HG03460 (cell line): Measurements from ENCODE around the gene EHBP1.

Experiments
- ATAC-seq: cut with Tn5 transposase; IDR thresholded peaks from one replicate; pipeline ENCODE4 v1.9.1; 2021; ENCODE audit not compliant: unreplicated experiment

The EHBP1 gene

DNA sequence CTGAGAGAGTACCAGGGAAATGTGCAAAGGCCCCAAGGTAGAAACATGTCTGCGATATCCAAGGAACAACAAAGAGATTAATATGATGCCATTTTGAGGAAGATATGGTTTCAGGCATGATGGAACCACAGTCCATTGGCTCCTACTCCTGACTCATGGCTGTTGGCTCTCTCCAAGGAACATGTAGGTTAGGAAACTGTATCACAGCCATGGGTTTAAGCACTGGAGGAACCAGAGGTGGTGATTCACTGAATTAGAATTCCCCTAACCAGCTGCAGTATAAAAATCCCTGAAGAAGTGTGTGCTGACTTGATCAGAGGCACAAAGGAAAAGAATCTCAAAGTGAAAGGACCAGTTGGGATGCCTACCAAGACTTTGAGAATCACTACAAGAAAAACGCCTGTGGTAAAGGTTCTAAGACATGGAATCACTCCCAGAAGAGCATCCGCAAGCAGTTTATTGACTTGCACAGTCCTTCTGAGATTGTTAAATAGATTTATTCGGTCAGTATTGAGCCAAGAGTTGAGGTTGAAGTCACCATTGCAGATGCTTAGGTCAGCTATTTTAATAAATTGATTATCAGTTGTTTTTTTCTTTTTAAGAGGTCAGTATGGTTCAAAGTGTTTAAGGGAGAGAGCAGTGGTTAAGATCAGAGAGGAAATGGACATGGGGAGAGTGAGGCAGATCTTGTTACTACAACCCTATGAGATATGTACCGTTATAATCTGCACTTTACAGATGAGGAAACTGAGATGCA lies 234.4 kb downstream of the EHBP1 start:
- no peak for ATAC-seq

DNA sequence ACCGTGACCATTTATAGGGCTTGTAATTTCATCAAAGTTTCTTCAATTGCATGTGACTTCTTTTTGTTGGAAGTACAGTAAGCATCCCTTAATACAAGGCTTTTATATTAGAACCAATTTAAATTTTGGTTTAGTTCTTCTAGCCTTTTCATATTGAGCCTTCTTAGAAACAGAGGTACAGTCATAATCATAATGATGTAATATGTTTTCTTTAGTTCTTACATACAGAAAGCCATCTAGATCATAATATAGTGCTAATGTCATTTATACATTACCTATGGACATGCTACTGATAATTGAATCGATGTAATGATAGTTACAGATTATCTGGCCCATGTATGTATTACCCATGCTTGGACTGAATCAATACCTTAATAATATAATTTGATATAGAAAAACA lies 235.2 kb downstream of the EHBP1 start:
- ATAC-seq: no peak

DNA sequence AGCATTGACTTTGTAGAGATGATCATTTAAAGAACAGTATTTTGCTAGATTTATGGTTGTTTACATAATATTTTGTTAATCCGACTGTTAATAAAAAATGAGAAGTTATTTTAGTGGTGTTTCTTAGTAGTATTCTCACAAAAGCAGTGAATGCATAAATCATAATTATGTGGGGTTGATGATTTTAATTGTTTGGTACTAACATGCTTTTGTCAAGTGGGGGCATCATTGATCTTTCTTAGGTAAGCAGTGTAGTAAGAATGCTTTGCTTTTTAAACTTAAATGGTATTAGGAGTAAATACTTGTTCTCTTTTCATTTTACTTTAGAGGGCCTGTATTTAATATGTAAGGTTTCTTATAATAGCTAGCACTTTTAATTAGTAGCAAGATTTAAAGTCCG lies 235.9 kb downstream of the EHBP1 start:
- no peak for ATAC-seq

DNA sequence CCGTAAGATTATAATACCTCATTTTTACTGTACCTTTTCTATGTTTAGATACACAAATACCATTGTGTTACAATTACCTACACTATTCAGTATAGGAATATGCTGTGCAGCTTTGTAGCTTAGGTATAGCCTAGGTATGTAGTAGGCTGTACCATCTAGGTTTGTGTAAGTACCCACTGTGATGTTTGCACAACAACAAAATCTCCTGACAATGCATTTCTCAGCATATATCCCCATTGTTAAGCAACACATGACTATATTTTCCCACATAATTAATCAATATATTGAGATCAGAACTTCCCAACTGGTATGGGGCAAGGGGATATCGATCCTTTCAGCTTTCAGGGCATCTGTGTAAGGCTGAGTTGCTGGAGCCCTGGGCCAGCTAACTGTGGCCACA lies 238.8 kb downstream of the EHBP1 start:
- no peak for ATAC-seq

DNA sequence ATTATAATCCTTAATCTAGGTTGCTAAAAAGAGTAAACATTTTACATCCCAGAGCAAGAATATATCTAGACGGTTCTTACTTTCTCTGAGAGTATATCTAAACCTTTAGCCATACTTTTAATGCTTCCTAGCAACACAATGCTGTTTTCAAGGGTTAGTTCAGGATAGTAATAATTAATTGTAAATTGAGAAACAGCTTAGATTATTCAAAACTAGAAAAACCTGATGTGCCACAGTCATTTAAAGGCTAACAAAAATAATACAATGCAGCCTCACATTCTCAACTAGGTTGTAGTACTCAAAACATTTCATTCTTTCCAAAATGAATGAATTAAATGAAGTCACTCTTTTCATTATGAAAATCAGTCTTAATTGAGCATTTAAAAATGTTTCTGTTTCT lies 241.9 kb downstream of the EHBP1 start:
- no peak for ATAC-seq

DNA sequence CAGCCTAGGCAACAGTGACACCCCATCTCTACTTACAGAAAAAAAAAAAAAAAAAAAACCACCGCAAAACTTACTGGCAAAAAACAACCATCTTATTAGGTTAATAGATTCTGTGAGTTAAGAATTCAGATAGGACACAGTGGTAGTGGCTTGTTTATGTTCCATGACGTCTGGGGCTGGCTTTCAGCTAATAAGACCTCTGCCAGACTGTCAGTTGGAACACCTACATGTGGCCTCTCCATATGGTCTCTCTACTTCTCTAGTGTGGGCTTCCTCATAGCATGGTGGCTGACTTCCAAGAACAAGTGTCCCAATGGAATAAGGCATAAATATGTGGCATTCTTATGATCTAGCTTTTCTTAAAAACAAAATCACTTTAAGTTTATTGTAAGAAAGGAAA lies 251.1 kb downstream of the EHBP1 start:
- ATAC-seq: no peak

DNA sequence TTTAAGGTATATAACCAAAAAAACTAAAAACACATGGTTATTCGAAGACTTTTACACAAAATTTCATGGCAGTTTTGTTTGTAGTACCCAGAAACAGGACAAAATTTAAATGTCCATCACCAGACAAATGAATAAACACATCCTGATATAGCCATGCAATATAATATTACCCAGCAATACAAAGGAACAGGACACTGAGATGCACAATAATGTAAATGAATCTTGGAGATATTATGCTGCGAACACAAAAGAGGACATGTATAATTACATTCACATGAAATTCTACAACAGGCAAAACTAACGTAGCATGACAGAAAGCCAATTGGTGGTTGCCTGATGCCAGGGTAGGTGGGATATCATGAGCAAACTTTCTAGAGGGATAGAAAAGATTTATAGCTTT lies 252.7 kb downstream of the EHBP1 start:
- no peak for ATAC-seq

DNA sequence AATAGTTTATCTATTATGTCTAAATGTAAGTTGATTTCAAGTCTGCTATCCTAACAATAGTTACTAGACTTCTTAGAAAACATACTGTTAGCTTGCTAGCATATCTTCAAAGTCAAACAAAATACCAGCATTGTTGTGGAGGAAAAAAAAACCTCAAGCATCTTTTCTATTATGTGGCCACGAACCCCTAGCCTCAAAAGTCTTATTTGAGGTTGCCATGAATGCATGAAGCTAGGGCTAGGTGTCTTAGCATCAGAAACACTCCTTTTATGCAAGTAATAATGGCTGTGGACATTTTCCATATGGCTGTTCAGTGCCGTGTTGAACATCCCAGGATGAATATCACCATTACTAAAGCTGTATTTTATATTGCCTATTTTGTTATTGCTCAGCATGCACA lies 258.5 kb downstream of the EHBP1 start:
- ATAC-seq: no peak

DNA sequence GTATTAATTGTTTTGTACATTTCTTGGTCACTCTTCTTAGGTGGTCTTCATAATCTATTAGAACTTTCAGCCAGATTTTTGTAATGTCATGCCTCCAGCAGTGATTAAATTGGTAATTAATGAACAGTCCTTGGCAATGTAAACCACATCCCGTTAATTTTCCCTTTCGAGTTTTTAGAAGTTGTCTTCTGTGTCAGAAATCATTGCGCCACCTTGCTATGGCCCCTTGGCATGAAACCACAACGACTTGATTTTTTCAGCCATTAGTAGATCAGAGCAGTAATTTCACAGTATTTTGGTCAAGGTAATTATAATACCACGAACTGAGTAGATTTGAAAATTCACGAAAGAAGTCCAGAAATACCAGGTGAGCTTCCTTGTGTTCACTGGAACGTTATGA lies 259.2 kb downstream of the EHBP1 start:
- ATAC-seq: no peak

DNA sequence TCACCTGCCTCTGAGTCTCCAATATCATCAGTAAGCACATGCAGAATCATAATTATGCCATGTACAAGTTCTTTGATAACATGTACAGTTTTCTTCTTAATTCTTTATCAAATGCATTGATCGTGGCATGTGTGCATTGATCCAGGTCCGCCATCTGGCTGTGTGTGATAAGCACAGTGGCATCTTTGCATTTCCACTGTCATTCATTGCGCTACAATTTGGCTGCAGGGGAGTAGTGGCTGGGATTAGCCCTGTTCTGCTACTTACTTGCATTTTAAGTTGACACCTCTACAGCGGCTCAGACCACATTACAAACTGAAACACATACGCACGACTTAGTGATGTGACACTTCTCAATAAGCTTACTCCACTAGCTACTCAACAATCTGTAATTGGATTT lies 261.5 kb downstream of the EHBP1 start:
- no peak for ATAC-seq

DNA sequence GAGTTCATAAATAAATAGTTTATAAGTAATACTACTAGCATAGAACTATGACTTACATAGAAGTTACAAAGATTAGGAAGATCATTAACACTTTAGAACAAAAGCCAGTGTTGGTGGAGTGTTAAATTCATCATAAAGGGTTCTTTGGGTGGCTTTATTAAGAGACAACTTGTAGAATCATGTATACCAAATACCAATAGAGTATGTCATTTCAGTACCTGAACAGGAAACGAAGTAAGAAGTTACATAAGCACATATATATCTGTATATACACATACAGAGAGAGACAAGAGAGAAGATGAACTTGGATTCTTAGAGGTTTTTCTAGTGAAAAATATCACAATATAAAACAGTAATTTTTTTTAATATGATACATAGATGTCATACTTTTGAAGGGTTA lies 262.7 kb downstream of the EHBP1 start:
- no peak for ATAC-seq

DNA sequence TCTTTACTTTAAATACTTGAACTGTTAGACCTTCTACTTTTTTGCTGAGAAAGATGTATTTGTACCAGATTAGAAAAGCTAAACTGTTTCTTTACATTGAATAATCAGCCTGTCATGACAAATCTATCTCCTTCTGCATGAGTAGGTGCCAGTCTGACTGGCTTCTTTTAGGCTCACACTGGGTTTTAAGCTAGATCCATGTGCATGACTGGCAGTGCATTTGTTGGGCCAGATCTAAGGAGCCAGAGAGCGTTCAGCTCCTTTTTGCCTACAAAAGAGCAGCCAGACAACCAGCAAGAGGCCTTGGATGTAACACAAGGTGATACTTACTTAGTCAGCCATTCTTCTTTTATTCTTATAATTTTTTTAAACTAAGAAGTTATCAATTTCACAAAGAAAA lies 263.2 kb downstream of the EHBP1 start:
- ATAC-seq: no peak

DNA sequence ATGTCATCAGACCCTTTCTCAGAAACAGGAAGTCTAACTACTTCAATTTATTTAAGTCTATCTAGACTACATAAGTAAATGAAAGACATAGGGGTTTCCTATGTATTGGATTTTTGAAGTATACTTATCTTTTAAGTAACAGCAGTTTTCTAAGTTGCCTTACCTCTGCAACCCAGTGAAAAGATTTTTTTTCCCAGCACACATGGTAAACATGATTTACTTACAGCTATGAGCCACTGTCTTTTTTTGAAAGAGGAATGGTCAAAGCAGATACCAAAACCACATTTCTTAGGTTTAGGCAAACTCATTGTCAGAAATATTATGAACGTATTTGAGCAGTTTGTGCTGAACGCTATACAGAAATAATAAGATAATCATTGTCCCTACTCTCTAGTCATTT lies 266.4 kb downstream of the EHBP1 start:
- no peak for ATAC-seq

DNA sequence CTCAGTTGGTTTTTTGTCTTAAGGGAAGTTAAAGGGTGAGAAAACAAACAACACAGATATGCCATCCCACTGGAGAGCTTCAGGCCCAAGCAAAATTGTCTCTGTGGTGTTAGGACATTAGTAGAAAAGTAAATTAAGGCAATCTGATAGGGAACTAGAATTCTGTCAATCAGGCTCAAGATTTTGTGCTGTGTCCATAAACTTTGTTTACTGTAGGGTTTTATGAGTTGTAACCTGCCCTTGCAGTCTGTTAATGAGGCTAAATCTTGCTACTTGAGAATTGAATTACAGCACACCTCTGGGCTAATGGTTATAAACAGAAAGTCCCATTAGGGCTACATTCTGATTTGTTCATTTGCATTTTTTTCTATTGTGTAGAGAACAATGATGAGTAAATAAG lies 267.1 kb downstream of the EHBP1 start:
- ATAC-seq: no peak

DNA sequence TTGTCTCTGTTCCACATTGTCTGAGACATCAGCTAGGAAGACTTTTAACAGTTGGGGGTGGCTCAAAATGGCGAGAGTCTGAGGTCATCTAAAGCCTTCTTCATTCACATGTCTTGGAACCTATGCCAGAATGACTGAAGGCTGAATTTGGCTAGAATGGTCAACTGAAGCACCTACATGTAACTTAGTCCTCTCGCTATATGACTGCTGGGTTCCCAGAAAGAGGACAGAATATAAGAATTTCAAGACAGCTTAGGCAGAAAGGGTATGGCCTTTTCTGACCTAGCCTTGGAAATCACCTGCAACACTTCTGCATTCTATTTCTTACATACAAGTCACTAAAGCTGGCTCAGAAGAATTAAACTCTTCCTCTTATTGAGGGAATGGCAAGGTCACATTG lies 269.5 kb downstream of the EHBP1 start:
- no peak for ATAC-seq

DNA sequence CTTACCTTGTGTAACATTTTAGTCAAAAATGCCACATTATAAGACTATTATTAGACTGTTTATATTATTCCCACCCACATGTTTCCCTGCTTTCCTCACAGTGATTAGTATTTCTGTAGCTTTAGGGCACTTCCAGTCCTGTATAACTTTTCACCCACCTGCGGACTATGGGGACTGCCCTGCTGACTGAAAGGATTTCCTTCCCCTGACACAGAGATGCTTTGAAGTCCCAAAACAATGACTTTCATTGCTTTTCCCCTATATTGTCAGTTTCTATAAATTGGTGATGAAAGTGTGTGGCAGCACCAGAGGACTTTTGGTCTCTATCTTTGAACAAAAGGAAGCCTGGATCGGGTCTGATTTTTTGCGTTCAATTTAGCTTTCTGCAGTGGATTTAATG lies 286.1 kb downstream of the EHBP1 start:
- ATAC-seq: no peak

DNA sequence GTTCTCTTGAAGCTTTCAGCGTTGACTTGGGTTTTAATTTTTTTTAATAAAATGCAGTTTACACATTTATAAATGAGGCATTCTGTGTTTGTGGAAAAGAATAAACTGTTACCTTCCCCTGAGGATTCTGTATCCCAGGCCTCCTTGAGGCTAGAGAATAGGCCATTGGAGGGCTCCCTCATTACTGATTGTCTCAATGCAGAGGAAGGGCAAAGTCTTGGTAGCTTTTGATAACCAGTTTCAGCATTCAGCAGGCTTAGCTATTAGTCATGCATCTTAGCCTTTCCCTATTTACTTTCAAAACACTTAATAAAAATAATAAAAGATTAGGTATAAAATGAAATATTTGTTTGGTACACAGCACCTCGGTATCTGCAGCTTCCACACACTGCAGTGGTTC lies 287.0 kb downstream of the EHBP1 start:
- ATAC-seq: no peak

DNA sequence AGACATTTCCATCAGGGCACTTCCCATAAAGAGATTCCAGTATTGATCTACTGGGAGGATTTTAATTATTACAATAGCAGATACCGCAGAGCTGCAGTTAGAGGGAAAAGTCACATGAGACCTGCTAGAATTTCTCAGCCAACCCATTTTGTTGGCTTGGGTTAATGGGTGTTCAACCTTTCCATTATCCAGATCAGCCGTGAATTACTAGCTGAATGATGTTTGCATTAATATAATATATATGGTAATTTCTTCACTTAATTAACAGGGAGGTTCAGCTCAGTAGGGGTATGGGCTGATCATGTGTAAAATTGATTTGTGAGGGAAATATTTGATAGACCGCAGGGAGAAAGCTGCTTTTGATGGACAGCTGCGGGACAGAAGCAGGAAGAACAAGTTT lies 288.7 kb downstream of the EHBP1 start:
- no peak for ATAC-seq

DNA sequence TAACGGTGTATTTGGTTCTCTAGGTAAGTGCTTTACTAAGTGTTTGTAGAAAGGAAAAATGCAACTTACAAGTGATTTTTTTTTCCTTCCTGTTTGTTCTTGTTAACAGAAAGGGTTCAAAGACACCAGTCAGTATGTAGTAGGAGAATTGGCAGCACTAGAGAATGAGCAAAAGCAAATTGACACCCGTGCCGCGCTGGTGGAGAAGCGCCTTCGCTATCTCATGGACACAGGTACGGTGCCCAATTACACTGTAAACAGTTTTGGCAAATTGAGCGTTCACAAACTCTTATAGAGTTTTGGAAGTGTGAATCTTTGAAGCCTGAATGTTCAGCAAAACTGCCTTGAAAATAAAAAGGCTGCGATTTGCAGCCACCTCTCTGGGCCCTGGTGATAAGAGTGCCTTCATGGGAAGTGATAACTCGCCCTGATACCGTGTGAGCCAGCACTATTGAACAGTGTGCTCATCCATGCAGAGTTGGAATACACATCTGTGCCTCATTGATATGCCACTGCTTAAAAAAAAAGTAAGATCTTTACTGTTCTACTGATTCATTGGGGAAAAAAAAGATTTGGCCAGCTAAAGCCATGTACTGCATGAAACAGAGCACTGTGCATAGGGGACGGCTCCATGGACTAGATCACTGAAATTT lies 291.1 kb downstream of the EHBP1 start:
- no peak for ATAC-seq

DNA sequence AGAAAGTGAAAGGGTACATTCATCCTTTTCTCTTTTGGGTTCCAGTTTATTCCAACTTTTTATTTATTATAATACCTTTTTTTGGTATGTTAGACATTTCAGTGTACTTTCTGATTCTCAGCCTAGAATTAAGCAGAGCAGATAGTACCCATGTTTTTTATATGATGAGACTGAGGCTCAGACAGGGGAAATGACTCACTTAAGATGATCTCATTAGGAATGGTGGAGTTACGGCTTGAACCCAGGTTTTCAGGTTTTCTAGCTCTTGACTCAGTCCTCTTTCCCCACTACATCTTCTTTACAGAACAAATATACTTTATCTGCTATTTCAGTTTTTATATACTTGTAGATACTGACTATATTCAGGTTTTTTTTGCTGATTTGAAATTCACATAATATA lies 293.4 kb downstream of the EHBP1 start:
- no peak for ATAC-seq

DNA sequence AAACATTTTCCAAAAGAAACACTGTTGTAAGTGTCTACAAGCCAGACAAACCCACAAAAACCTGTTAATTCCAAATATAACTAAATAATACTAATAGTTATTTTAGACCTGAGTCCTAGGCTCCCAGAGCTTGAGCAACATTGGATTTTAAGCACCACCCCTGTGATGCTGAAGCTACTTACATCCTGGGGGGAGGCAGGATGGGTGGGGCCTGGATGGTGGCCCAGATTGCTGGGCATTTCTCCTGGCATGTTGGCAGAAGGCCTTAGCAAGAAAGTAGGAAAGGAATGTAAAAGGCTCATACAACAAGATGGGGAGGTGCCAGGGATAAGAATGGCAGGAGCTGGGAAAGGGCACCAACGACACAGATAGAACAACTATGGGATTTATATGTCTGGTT lies 294.4 kb downstream of the EHBP1 start:
- no peak for ATAC-seq

DNA sequence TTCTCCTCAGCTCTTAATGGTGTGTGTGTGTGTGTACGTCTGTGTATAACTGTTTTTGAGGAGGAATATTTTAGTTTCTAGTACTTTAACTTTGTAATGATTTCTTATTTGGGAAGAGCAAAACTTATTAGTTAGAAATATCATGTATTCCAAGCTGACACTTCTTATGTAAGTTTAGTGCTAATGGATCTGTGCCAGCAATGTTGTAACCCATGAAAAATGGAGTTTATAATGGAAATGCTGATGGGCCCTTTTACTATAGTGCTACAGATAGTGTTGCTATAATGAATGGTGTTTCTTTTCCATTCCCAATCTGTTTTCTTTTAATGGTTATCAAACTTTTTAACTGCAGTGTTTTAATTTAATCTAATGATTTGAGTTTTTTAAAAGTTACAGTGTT lies 295.3 kb downstream of the EHBP1 start:
- no peak for ATAC-seq

DNA sequence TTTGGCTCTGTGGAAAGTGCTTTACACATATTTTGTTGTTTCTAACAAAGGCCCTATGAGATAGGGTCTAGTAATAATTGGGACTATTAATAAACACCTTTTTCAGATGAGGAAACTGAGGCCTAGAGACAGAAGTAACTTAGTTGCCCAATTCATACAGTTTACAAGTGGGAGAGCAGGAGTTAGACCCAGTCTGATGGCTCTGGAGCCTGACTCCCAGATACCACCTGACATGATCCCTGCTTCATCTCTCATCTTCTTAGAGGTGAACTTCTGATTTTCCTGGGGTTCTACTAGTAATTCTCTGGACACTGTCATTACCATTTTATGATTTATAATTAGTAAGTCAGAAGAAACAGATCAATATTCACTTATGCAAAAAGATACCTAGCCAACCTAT lies 296.1 kb downstream of the EHBP1 start:
- no peak for ATAC-seq
